HEK293 (cell line): Measurements from ENCODE around the gene LTB4R.

Experiments used
- TCF7L2 ChIP-seq: IDR thresholded peaks from 2 replicates; pipeline ENCODE4 v1.6.1; 2011; ENCODE audit warnings: low read depth, mild to moderate bottlenecking, inconsistent platforms, low read length, moderate library complexity, borderline replicate concordance
- ZSCAN30 ChIP-seq: fragments of 450-650 bp; IDR thresholded peaks from 2 replicates; pipeline ENCODE4 v1.5.1; 2018; ENCODE audit warnings: missing biosample characterization, mild to moderate bottlenecking, missing genetic modification characterization, moderate library complexity
- TF ChIP-seq, protein P1 (sequence below): fragments of 450-650 bp; formaldehyde crosslinking; IDR thresholded peaks from 2 replicates; pipeline ENCODE4 v1.5.1; 2016; ENCODE audit warnings: missing biosample characterization, missing genetic modification characterization

DNA sequence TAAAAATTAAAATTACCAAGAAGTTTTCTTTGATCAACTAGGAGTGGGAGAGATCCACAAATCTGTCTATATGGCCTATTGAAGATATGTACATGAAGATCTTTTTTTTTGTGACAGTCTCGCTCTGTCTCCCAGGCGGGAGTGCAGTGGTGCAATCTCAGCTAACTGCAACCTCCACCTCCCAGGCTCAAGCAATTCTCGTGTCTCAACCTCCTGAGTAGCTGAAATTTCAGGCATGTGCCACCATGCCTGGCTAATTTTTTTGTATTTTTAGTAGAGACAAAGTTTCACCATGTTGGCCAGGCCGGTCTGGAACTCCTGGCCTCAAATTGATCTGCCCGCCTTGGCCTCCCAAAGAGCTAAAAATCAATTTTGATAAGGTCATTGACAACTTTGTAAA lies 52.1 kb downstream of the LTB4R start:
- TF ChIP-seq TCF7L2 (no peak), ZSCAN30 (no peak)
- TF ChIP-seq, protein P1, sequence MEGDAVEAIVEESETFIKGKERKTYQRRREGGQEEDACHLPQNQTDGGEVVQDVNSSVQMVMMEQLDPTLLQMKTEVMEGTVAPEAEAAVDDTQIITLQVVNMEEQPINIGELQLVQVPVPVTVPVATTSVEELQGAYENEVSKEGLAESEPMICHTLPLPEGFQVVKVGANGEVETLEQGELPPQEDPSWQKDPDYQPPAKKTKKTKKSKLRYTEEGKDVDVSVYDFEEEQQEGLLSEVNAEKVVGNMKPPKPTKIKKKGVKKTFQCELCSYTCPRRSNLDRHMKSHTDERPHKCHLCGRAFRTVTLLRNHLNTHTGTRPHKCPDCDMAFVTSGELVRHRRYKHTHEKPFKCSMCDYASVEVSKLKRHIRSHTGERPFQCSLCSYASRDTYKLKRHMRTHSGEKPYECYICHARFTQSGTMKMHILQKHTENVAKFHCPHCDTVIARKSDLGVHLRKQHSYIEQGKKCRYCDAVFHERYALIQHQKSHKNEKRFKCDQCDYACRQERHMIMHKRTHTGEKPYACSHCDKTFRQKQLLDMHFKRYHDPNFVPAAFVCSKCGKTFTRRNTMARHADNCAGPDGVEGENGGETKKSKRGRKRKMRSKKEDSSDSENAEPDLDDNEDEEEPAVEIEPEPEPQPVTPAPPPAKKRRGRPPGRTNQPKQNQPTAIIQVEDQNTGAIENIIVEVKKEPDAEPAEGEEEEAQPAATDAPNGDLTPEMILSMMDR (tag by site-specific recombination), result no peak
